ENCODE results near the gene TDRD10. TPM values are rescaled to one million over a fixed set of nuclear protein-coding genes. Genes with fewer than 3 reads are reported as not detected.

The TDRD10 gene
- total RNA-seq, 4 donors from 2014 or later = 5.6 to 9.9 (median 7.3) TPM

- no peaks in the 10 kb centered on the region for H3K9me3 ChIP-seq
- H3K27ac ChIP-seq = no peak overlapping the region
- H3K4me1 ChIP-seq = peaks cover 10 to 19% of the 10 kb centered on the region in 2 donors
- H3K36me3 ChIP-seq = no peaks in the 10 kb centered on the region
- WGBS, 2 donors = 83 to 86% methylated on average over 5 of the region's 5 CpGs
- H3K4me3 ChIP-seq (replicated peaks in 1 of 3) = no peak overlapping the region
- no peak for DNase-seq
- TF ChIP-seq POLR2A (IDR thresholded peaks at IDR 0.05) (no peak), CTCF (IDR thresholded peaks at IDR 0.05) (no peak)
- intact Hi-C loops (cut with DNase I) = no loop called here
- H3K27me3 ChIP-seq = no peaks in the 10 kb centered on the region
Observed at GRCh38 chr1:154503898-154504297, 1.9 kb downstream of the TDRD10 start.

GRCh38 chr1:154512760-154513159 lies 10.7 kb downstream of the TDRD10 start:
- H3K4me3 ChIP-seq (replicated peaks in 1 of 3) = no peak overlapping the region
- 90 to 92% methylated on average over 3 of the region's 3 CpGs for WGBS, 2 donors
- H3K4me1 ChIP-seq = no peaks in the 10 kb centered on the region
- no peak for DNase-seq
- no peaks in the 10 kb centered on the region for H3K27me3 ChIP-seq
- no peak overlapping the region for H3K27ac ChIP-seq
- intact Hi-C loops (cut with DNase I) = no loop called here
- no peak for TF ChIP-seq CTCF (IDR thresholded peaks at IDR 0.05)
- TF ChIP-seq POLR2A (IDR thresholded peaks at IDR 0.05) = no peak
- H3K36me3 ChIP-seq = no peaks in the 10 kb centered on the region
- H3K9me3 ChIP-seq = no peaks in the 10 kb centered on the region

- DNase-seq = no peak
- Histone ChIP-seq H3K4me3 (replicated peaks in 1 of 3) (no peak overlapping the region), H3K36me3 (no peaks in the 10 kb centered on the region), H3K4me1 (no peaks in the 10 kb centered on the region), H3K27me3 (no peaks in the 10 kb centered on the region), H3K9me3 (no peaks in the 10 kb centered on the region), H3K27ac (no peak overlapping the region)
- WGBS, 2 donors = 91 to 92% methylated on average over 7 of the region's 7 CpGs
- no peak for TF ChIP-seq POLR2A (IDR thresholded peaks at IDR 0.05)
- TF ChIP-seq CTCF (IDR thresholded peaks at IDR 0.05) = no peak
- intact Hi-C loops (cut with DNase I) = no loop called here
Observed at GRCh38 chr1:154514066-154514553, 12.1 kb downstream of the TDRD10 start.

- Histone ChIP-seq H3K27ac (no peak overlapping the region), H3K9me3 (no peaks in the 10 kb centered on the region), H3K4me3 (replicated peaks in 1 of 3) (no peak overlapping the region), H3K36me3 (no peaks in the 10 kb centered on the region), H3K4me1 (peaks cover 18 to 29% of the 10 kb centered on the region in 2 donors), H3K27me3 (no peaks in the 10 kb centered on the region)
- no peak for DNase-seq
- 96 to 98% methylated on average over 11 of the region's 11 CpGs for WGBS, 2 donors
- TF ChIP-seq CTCF (IDR thresholded peaks at IDR 0.05) = no peak
- no peak for TF ChIP-seq POLR2A (IDR thresholded peaks at IDR 0.05)
- intact Hi-C loops (cut with DNase I) = no loop called here
Observed at GRCh38 chr1:154517661-154518060, 15.6 kb downstream of the TDRD10 start.

- intact Hi-C loops (cut with DNase I) = no loop called here
- no peak overlapping the region for H3K27ac ChIP-seq
- H3K4me1 ChIP-seq = peaks cover 18 to 29% of the 10 kb centered on the region in 2 donors
- 77 to 83% methylated on average over 9 of the region's 9 CpGs for WGBS, 2 donors
- no peaks in the 10 kb centered on the region for H3K36me3 ChIP-seq
- no peaks in the 10 kb centered on the region for H3K9me3 ChIP-seq
- DNase-seq = no peak
- TF ChIP-seq POLR2A (IDR thresholded peaks at IDR 0.05) (no peak), CTCF (IDR thresholded peaks at IDR 0.05) (no peak)
- no peak overlapping the region for H3K4me3 ChIP-seq (replicated peaks in 1 of 3)
- no peaks in the 10 kb centered on the region for H3K27me3 ChIP-seq
Observed at GRCh38 chr1:154519591-154519991, 17.6 kb downstream of the TDRD10 start.
